Activated naive CD4-positive, alpha-beta T cell treated with anti-CD3 and anti-CD28 coated beads, Interleukin-2, amount 50 U/mL, for 16 hours (primary cell): Measurements from ENCODE around the gene TRMT1.
A peak's percentile ranks its signal among the peaks of the same experiment; 100 is the strongest.

ENCODE experiments used
- DNase-seq: peaks from one replicate; pipeline ENCODE4 v3.0.0-alpha.2; 2020

The TRMT1 gene

DNA sequence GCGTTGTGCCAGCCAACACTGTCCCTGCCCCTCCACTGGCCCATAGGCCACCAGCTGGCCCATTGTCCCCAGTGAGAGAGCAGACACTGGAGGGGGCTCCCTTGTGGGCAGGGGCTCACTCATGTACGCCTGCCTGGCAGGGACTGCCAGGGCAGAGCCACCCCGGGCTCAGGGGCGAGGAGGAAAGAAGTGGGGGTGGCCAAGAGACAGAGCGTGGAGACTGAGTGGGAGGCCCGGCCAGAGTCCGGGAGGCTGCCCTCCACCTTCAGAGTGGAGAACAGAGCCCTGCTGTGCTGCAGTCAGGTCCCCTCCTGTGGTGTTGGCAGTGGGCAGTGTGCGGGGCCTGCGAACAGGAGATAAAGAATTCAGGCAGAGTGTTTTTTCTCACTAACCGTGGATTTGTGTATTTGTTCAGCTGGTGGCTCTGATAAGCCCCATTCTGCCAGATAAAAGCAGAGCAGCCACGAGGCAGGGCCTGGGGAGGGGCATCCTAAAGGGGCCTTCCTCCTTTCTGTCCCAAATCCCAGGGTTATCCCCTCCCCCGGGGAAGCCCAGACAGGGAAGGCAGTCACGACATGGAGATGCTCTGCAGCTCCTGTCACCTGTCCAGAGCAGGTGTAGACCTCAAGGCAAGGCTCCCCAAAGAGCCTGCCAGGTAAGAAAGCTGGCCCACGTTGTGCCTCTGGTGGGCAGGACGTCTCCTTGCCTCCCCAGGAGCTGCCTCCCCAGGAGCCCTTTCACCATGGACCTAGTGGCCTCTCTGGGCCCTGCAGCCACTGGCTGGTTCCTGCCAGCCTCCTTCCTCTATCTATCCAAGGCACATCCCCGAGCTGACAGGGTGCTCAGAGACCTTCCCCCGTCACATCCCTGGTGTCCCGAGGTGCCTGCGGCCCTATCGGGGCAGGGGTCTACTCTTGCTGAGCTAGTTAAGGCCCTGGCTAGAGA, 46.9 kb downstream of the TRMT1 start:
- no peak for DNase-seq

- no peak for DNase-seq
Observed at GRCh38 chr19:13068085-13068846, 48.3 kb downstream of the TRMT1 start.

DNA sequence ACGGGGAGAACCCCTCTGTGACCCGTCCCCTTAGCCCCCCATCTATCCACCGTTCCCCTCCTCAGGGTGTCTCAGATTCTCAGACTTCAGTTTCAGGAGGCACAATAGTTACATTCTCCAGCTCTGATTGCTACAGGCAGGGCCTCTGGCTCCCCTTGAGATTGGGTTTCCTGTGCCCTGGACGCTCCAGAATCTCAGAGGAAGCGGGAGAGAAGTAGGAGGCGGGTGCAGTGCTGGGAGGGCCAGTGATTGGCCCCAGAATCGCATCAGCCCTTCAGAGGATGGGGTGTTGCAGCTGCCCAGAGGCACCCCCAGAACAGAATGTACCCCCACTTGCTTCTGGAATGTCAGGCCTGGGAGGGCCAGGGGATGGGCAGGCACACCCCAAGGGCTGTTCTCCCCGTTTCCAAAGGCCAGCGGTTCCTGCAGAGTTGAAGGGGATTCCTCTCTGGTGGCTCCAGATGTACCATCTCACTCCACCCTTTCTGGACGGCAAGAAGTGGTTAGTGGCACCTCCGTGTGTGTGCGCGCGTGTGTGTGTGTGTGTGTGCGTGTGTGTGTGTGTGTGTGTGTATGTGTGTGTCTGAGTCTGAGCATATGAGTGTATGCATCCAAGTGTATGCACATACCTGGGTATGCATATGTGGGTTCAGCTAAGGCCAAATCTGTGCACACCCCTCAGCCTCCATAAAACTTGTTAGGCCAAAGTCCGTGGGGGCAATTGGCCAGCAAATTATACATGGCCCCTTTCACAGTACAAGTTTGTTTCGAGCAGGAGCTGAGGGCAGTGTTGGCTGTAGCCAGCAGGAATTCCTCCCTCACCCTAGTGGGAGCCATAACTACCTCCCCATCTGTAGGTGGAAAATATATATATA, 49.4 kb downstream of the TRMT1 start:
- no peak for DNase-seq

DNA sequence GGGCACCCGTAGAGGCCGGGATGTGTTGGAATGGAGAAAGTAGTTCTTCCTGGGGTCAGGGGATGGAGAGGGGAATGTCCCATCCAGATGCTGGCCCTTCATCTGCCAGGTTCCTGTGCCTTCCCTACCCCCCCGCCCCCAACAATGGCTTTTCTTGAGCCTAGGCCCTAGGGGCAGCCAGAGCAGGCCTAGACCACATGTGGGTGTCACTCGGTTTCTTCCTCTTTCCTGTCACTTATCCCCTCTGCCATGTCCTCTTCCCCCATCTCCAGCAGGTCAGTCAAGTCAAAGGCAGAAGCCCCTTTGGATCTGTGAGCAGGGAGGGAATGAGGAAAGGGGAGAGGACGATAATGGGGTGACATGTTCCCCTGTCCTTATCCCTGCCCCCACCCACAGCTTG, 50.3 kb downstream of the TRMT1 start:
- no peak for DNase-seq

DNA sequence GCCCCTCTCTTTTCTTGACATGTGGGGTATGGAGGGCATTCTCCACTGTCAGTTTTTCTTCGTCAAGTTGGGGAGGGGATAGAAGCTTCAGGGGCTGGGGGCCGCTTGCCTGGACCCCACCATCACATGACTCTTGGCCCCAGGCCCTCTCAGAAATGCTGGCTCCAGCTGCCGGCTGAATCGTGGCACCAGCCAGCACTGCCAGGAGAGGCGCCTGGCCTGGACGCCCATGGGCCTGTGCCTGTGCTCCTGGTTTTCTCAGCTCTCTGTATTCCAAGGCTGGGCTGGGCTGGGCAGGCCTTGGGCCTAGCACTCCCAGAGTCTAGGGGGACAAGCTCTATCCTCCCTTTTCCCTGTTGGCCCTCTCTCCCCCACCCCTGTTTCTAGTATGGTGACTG, 52.4 kb downstream of the TRMT1 start:
- no peak for DNase-seq

- DNase-seq: no peak
Observed at GRCh38 chr19:13063461-13064091, 53.0 kb downstream of the TRMT1 start.

GRCh38 chr19:13062317-13062716, 54.2 kb downstream of the TRMT1 start:
- DNase-seq: no peak

DNA sequence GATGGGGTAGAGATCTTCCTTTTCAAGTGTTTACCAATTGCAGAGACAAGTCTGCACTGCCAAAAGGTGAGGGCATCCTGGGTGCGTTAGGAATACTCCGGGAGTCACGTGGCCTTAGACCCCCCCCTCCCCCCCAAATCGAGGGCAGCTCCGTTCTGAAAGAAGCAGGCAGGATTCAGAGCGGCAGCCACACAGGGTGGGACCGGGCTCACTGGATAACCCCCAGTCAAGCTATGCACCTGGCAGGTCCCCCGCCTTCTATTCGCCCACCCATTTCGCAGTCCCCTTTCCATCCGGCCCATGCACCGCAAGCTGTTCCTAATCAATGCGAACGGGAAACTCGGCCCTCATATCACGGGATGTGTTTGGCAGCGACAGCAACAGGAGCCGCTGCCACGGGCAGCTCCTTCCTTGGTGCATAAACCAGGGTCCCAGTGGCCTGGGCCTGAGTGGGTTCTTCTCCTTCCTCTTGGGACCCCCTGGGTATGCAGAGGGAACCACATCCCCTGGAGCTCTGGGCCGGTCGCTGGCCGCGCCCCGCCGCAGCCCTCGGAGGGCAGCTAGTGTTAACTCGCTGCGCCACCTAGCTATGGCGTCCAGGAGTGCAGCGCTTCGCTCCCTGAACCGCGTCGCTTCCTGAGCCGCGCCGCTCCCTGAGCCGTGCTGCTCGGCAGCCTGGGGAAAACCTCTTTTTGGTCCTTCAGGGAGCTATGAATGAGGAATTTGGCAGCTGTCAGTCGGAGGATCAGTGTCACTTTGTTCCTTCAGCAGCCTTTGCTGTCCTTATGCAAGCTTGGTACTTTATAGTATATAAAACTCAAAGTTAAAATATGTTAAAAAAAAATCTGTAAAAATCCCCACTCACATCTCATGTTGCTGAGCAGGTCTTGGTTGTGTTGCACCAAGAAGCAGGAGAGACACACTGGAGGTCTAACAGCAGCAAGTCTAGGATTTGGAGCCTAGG, 55.3 kb downstream of the TRMT1 start:
- DNase-seq: peak; percentile 78

DNA sequence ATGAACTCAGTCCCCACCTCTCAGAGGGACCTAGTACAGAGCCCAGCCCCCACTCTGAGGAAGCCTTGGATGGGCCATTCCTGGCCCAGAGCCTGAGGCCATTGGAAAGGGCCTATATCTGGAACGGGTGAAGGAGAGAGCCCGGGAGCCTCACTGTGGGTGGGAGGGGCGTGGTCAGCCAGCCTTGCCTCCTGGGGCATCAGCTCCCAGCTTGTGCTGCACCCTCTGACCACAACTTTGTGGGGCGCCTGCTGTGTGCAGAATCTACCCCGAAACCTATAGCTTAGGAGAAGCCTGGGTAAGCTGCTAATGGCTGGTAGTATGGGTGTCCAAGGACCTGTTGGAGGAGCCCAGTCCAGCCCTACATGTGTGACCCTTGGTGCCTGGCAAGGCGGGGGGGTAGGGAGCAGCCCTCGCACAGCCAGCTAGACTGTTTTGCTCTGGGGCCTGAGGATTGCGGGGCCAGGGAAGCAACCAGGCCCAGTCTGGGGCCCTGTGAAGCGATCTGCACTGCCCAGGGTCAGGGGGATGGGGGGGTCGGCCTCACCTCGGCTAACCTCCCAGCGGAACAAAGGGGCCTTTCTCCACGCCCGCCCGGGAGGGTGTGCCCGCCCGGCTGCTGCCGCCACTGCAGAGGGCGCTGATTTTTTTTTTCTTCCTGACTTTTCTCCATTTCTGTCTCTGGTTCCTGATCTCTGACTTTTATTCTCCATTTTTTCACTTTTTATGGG, 56.1 kb downstream of the TRMT1 start:
- no peak for DNase-seq

DNA sequence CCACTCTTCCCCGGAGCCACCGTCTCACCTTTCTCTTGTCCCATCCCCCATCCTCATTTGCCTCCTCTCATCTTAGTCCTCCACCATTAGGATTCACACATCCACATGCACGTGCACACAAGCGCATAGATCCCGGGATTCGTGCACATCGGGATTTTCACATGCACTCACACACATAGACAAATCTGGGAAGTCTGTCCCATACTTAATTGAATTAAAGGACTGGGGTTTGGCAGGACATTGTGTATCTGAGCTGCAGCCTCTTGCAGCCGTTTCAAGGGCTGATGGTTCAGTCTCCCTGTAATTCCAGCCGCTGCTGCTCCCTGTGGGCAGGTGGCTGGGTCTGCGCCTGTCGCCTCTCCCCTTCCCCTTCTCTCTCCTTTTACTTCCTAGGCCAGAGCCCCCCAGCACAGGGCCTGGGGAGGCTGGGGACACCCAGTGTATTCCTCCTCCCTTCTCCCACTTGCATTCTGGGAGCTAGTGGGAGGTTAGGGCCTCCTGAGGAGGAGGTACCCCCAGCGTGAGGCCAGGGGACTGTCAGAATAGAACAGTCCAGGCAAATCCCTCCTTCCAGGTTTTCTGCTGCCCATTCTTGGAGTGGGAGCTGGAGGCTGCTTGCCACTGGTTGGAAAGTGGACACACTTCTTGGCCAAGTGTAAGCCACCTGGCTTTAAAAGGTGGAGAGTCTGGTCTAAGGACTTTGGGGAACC, 57.4 kb downstream of the TRMT1 start:
- no peak for DNase-seq

GRCh38 chr19:13057744-13058143, 58.8 kb downstream of the TRMT1 start:
- DNase-seq: no peak

GRCh38 chr19:13057147-13057572, 59.4 kb downstream of the TRMT1 start:
- no peak for DNase-seq

GRCh38 chr19:13056052-13056660, 60.4 kb downstream of the TRMT1 start:
- no peak for DNase-seq

DNA sequence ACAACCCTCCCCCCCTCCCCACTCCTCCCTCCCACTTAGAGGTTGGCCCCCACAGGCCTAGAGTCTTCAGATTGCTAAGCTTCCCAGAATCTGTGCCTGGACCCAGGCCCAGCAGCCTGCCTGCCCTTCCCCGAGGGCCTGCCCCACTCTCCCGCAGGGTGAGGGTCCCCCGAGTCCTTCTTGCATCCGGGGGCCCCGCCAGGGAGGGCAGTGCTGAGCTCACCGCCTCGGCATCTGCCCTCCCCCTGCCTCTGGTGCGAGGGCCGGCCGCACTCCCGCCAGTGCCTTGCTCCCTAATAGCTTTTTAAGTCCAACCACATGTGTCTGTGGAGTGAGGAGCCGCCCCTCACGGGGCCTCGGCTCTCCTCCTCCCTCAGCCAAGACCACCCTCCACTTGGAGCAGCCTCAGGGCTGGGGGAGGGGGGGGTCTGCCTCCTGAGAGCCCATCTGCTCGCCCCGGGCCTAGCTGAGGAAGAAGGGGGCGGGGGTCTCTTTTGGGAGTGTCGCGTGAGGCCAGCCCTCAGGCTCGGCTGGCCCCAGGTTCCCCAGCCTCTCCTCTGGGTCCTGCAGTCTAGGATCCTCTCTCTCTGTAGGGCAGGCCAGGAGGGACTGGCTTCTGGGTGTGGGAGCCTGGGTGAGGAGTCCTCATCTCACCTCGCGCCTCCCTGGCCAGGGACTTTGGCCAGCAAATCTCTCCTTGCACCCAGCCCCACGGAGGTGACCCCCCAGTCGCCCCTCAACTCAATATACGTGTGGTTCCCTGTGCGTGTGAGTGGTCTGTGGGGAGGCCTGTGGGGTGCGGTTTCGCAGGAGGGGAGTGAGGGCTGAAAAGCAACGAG, 61.1 kb downstream of the TRMT1 start:
- no peak for DNase-seq
